ENCODE measurements around the gene PP2D1.
"Not testable (repeated sequence)": the region's sequence is repeated elsewhere in the genome, so short reads cannot be mapped to it uniquely, and the experiment has no call there.

Gene PP2D1

GRCh38 chr3:19961960-19962359 lies 50.1 kb downstream of the PP2D1 start:
- Mint-ChIP-seq H3K36me3 (ENCODE audit: low read depth) (peaks cover 77% of the 10 kb centered on the region), H3K27me3 (no peaks in the 10 kb centered on the region), H3K9me3 (no peaks in the 10 kb centered on the region), H3K27ac (no peak overlapping the region), H3K4me3 (no peak overlapping the region), H3K4me1 (ENCODE audit: low read depth) (peaks cover 74% of the 10 kb centered on the region)
- no peak for DNase-seq

- Mint-ChIP-seq H3K9me3 (no peaks in the 10 kb centered on the region), H3K27ac (peak overlapping the region; percentile 37), H3K36me3 (ENCODE audit: low read depth) (peaks cover 77% of the 10 kb centered on the region), H3K4me1 (ENCODE audit: low read depth) (peaks cover 68% of the 10 kb centered on the region), H3K4me3 (no peak overlapping the region), H3K27me3 (no peaks in the 10 kb centered on the region)
- no peak for DNase-seq
Observed at GRCh38 chr3:19960696-19961095, 51.4 kb downstream of the PP2D1 start.

GRCh38 chr3:19959505-19959904 lies 52.6 kb downstream of the PP2D1 start:
- no peak overlapping the region for H3K4me3 Mint-ChIP-seq
- peaks cover 71% of the 10 kb centered on the region for H3K4me1 Mint-ChIP-seq (ENCODE audit: low read depth)
- peak overlapping the region; percentile 44 for H3K27ac Mint-ChIP-seq
- DNase-seq = no peak
- peaks cover 80% of the 10 kb centered on the region for H3K36me3 Mint-ChIP-seq (ENCODE audit: low read depth)
- no peaks in the 10 kb centered on the region for H3K9me3 Mint-ChIP-seq
- no peaks in the 10 kb centered on the region for H3K27me3 Mint-ChIP-seq

- Mint-ChIP-seq H3K36me3 (ENCODE audit: low read depth) (peaks cover 89% of the 10 kb centered on the region), H3K4me1 (ENCODE audit: low read depth) (peaks cover 68% of the 10 kb centered on the region)
- H3K9me3 Mint-ChIP-seq, H3K4me3 Mint-ChIP-seq, DNase-seq, H3K27me3 Mint-ChIP-seq, H3K27ac Mint-ChIP-seq: not testable (repeated sequence)
Observed at GRCh38 chr3:19957354-19957753, 54.7 kb downstream of the PP2D1 start.

GRCh38 chr3:19954676-19955075 lies 57.4 kb downstream of the PP2D1 start:
- Mint-ChIP-seq H3K36me3 (ENCODE audit: low read depth) (peaks cover 83% of the 10 kb centered on the region), H3K4me3 (no peak overlapping the region), H3K4me1 (ENCODE audit: low read depth) (peaks cover 62% of the 10 kb centered on the region), H3K27ac (no peak overlapping the region), H3K9me3 (no peaks in the 10 kb centered on the region), H3K27me3 (no peaks in the 10 kb centered on the region)
- DNase-seq = no peak

GRCh38 chr3:19950316-19950715 lies 61.7 kb downstream of the PP2D1 start:
- Mint-ChIP-seq H3K27me3 (no peaks in the 10 kb centered on the region), H3K36me3 (ENCODE audit: low read depth) (peaks cover 76% of the 10 kb centered on the region), H3K27ac (no peak overlapping the region), H3K9me3 (no peaks in the 10 kb centered on the region), H3K4me1 (ENCODE audit: low read depth) (peaks cover 68% of the 10 kb centered on the region), H3K4me3 (no peak overlapping the region)
- no peak for DNase-seq

- H3K27ac Mint-ChIP-seq = peak overlapping the region; percentile 99
- H3K27me3 Mint-ChIP-seq = no peaks in the 10 kb centered on the region
- H3K4me1 Mint-ChIP-seq (ENCODE audit: low read depth) = peaks cover 62% of the 10 kb centered on the region
- H3K36me3 Mint-ChIP-seq (ENCODE audit: low read depth) = peaks cover 57% of the 10 kb centered on the region
- no peaks in the 10 kb centered on the region for H3K9me3 Mint-ChIP-seq
- peak overlapping the region; percentile 99 for H3K4me3 Mint-ChIP-seq
- no peak for DNase-seq
Observed at GRCh38 chr3:19948226-19948591, 63.9 kb downstream of the PP2D1 start.

- Mint-ChIP-seq H3K4me3 (peak overlapping the region; percentile 99), H3K27me3 (no peaks in the 10 kb centered on the region), H3K9me3 (no peaks in the 10 kb centered on the region), H3K4me1 (ENCODE audit: low read depth) (peaks cover 58% of the 10 kb centered on the region), H3K36me3 (ENCODE audit: low read depth) (peaks cover 52% of the 10 kb centered on the region), H3K27ac (peak overlapping the region; percentile 99)
- DNase-seq = peak; percentile 76
Observed at GRCh38 chr3:19947549-19948225, 64.4 kb downstream of the PP2D1 start.

GRCh38 chr3:19946832-19947548 lies 65.1 kb downstream of the PP2D1 start, which contains the start of gene RAB5A:
RAB5A (plus strand) TSS chr3:19947097; CDS start chr3:19950899, 3,802 bp downstream.
- Mint-ChIP-seq H3K4me1 (ENCODE audit: low read depth) (peaks cover 53% of the 10 kb centered on the region), H3K27me3 (no peaks in the 10 kb centered on the region), H3K4me3 (peak within 1 kb of the TSS; percentile 99)

GRCh38 chr3:19945969-19946831 lies 65.9 kb downstream of the PP2D1 start:
- Mint-ChIP-seq H3K4me3 (peak overlapping the region; percentile 99), H3K27ac (peak overlapping the region; percentile 99), H3K9me3 (no peaks in the 10 kb centered on the region), H3K27me3 (no peaks in the 10 kb centered on the region), H3K4me1 (ENCODE audit: low read depth) (peaks cover 47% of the 10 kb centered on the region), H3K36me3 (ENCODE audit: low read depth) (peaks cover 38% of the 10 kb centered on the region)
- peak; percentile 37 for DNase-seq

More at GRCh38 chr3:19946832-19947548, 65.1 kb downstream of the PP2D1 start, which contains the start of gene RAB5A:
- H3K36me3 Mint-ChIP-seq (ENCODE audit: low read depth) = peaks cover 45% of the 10 kb centered on the region
- no peaks in the 10 kb centered on the region for H3K9me3 Mint-ChIP-seq
- peak; percentile 97 for DNase-seq
- H3K27ac Mint-ChIP-seq = peak within 1 kb of the TSS; percentile 99

GRCh38 chr3:19945534-19945933 lies 66.5 kb downstream of the PP2D1 start:
- Mint-ChIP-seq H3K4me1 (ENCODE audit: low read depth) (peaks cover 41% of the 10 kb centered on the region), H3K4me3 (peak overlapping the region; percentile 99), H3K27ac (peak overlapping the region; percentile 99), H3K36me3 (ENCODE audit: low read depth) (peaks cover 32% of the 10 kb centered on the region), H3K9me3 (no peaks in the 10 kb centered on the region), H3K27me3 (no peaks in the 10 kb centered on the region)
- no peak for DNase-seq

- no peaks in the 10 kb centered on the region for H3K36me3 Mint-ChIP-seq (ENCODE audit: low read depth)
- H3K27me3 Mint-ChIP-seq = no peaks in the 10 kb centered on the region
- H3K9me3 Mint-ChIP-seq = peaks cover 2% of the 10 kb centered on the region
- DNase-seq = no peak
- H3K4me3 Mint-ChIP-seq = no peak overlapping the region
- peaks cover 21% of the 10 kb centered on the region for H3K4me1 Mint-ChIP-seq (ENCODE audit: low read depth)
- no peak overlapping the region for H3K27ac Mint-ChIP-seq
Observed at GRCh38 chr3:19940643-19941042, 71.4 kb downstream of the PP2D1 start.

GRCh38 chr3:19938295-19938627 lies 73.8 kb downstream of the PP2D1 start:
- Mint-ChIP-seq H3K9me3 (peaks cover 2% of the 10 kb centered on the region), H3K4me3 (no peak overlapping the region), H3K27me3 (peaks cover 13% of the 10 kb centered on the region), H3K27ac (no peak overlapping the region), H3K36me3 (ENCODE audit: low read depth) (no peaks in the 10 kb centered on the region), H3K4me1 (ENCODE audit: low read depth) (peaks cover 22% of the 10 kb centered on the region)
- DNase-seq = no peak

- peak overlapping the region; percentile 81 for H3K27ac Mint-ChIP-seq
- no peak overlapping the region for H3K4me3 Mint-ChIP-seq
- DNase-seq = no peak
- H3K36me3 Mint-ChIP-seq (ENCODE audit: low read depth) = no peaks in the 10 kb centered on the region
- peaks cover 2% of the 10 kb centered on the region for H3K9me3 Mint-ChIP-seq
- H3K4me1 Mint-ChIP-seq (ENCODE audit: low read depth) = peaks cover 27% of the 10 kb centered on the region
- H3K27me3 Mint-ChIP-seq = peaks cover 15% of the 10 kb centered on the region
Observed at GRCh38 chr3:19937459-19938294, 74.4 kb downstream of the PP2D1 start.

Data from activated T-cell treated with anti-CD3 and anti-CD28 coated beads, Interleukin-2, amount 50 U/mL, for 24 hours (primary cell).